Measurements from ENCODE around the gene THRAP3.

The THRAP3 gene

DNA sequence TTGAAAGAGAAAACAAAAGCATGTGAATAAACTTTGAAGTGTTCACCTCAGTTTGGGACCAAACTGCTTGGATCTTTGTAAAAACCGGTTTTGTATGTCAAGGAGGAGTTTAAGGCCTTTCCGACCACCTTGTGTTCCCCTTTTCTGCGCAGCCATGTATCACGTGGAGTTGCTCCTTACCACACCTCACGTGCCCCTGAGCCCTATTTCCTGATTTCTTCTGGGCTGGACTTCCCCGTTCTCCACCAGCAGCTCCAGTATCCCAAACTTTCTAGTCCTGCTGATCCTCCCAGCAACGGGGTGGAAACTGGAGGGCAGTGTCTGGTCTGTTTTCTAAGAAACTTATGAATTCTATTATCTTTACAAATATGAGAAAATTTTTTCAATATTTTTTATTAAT is 80.3 kb downstream of the THRAP3 start:
- no peak overlapping the region for H3K27ac ChIP-seq (ENCODE audit: low read length)
- H3K9me3 ChIP-seq (ENCODE audit: insufficient read depth, low read length, severe bottlenecking): no peaks in the 10 kb centered on the region
- peaks cover 45% of the 10 kb centered on the region for H3K36me3 ChIP-seq (ENCODE audit: insufficient read depth, low read length)
- H4K20me1 ChIP-seq (ENCODE audit: insufficient read depth, low read length): peaks cover 3% of the 10 kb centered on the region; the same call in 1 of the 2 replicates
- H2AFZ ChIP-seq (ENCODE audit: low read depth, low read length): no peak overlapping the region
- H3K4me2 ChIP-seq (ENCODE audit: insufficient read depth, low read length): no peak overlapping the region
- TF ChIP-seq, protein P1, sequence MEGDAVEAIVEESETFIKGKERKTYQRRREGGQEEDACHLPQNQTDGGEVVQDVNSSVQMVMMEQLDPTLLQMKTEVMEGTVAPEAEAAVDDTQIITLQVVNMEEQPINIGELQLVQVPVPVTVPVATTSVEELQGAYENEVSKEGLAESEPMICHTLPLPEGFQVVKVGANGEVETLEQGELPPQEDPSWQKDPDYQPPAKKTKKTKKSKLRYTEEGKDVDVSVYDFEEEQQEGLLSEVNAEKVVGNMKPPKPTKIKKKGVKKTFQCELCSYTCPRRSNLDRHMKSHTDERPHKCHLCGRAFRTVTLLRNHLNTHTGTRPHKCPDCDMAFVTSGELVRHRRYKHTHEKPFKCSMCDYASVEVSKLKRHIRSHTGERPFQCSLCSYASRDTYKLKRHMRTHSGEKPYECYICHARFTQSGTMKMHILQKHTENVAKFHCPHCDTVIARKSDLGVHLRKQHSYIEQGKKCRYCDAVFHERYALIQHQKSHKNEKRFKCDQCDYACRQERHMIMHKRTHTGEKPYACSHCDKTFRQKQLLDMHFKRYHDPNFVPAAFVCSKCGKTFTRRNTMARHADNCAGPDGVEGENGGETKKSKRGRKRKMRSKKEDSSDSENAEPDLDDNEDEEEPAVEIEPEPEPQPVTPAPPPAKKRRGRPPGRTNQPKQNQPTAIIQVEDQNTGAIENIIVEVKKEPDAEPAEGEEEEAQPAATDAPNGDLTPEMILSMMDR (IDR thresholded peaks at IDR 0.05; ENCODE audit: borderline replicate concordance, extremely low read depth, low read length, poor library complexity, severe bottlenecking): no peak
- TF ChIP-seq EZH2 (IDR thresholded peaks at IDR 0.05; ENCODE audit: borderline replicate concordance, low read depth, low read length, severe bottlenecking): no peak
- H3K27me3 ChIP-seq (ENCODE audit: insufficient read depth, low read length, poor library complexity): no peaks in the 10 kb centered on the region
- H3K4me3 ChIP-seq (ENCODE audit: low read depth in 1 of 2, low read length in 2 of 2): no peak overlapping the region
- peaks cover 23% of the 10 kb centered on the region for H3K4me1 ChIP-seq (ENCODE audit: insufficient read depth, low read length)
- ATAC-seq (ENCODE audit: insufficient read depth, low read depth) (no peak), DNase-seq (no peak)
- H3K9ac ChIP-seq (ENCODE audit: low read depth, low read length): no peak overlapping the region
- no peaks in the 10 kb centered on the region for H3K79me2 ChIP-seq (ENCODE audit: insufficient read depth, low read length)

DNA sequence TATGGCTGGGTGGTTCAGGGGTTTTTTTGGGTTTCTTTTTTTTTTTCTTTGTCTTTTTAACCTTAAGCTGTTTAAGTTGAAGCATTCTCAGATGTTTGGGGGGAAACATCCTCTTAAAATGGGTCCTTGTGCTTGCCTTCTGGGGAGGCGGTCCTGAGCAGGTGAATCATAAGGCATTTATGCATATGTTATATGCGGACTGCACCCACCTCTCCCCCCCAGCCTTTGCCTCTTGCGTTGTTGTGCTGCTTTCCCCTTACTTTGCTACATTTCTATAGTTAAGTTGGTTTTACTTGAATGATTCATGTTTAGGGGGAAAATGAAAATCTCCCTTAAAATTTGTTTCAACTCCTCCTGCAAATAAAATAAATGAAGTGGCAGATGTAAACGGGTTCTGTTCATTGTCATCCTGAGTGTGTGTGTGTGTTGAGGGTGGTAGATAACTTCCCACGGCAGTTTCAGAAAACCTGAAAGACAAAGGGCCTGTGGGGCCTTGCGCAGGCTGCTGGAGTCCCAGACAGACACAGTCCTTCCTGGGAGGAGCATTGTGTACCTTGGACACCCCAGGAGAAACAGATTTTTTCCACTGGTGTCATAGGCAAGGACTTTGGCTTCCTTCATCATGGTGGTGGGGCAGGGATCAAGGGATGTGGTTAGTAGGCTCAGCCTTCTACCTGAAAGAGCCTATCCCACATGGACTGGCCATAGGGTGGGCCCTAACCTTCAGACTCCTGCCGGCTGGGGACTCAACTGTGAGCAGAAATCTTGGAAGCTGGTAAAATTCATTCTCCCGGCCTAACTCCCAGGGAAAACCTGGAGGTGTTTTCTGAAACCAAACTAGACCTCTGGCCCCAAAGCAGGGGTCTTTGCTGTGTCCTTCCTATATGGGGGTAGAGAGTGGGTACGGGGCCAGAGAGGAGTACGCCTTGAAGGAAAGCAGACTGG is 81.0 kb downstream of the THRAP3 start:
- H3K9me3 ChIP-seq (ENCODE audit: insufficient read depth, low read length, severe bottlenecking): no peaks in the 10 kb centered on the region
- no peak overlapping the region for H3K4me3 ChIP-seq (ENCODE audit: low read depth in 1 of 2, low read length in 2 of 2)
- TF ChIP-seq EZH2 (IDR thresholded peaks at IDR 0.05; ENCODE audit: borderline replicate concordance, low read depth, low read length, severe bottlenecking): no peak
- TF ChIP-seq, protein P1 (IDR thresholded peaks at IDR 0.05; ENCODE audit: borderline replicate concordance, extremely low read depth, low read length, poor library complexity, severe bottlenecking): no peak
- DNase-seq: no peak
- peak overlapping the region; percentile 90; the same call in 1 of the 2 replicates for H3K4me2 ChIP-seq (ENCODE audit: insufficient read depth, low read length)
- no peaks in the 10 kb centered on the region for H3K79me2 ChIP-seq (ENCODE audit: insufficient read depth, low read length)
- no peak overlapping the region for H2AFZ ChIP-seq (ENCODE audit: low read depth, low read length)
- H3K36me3 ChIP-seq (ENCODE audit: insufficient read depth, low read length): peaks cover 38% of the 10 kb centered on the region
- no peak overlapping the region for H3K9ac ChIP-seq (ENCODE audit: low read depth, low read length)
- H3K27me3 ChIP-seq (ENCODE audit: insufficient read depth, low read length, poor library complexity): no peaks in the 10 kb centered on the region
- H3K4me1 ChIP-seq (ENCODE audit: insufficient read depth, low read length): peaks cover 23% of the 10 kb centered on the region
- peaks cover 3% of the 10 kb centered on the region; the same call in 1 of the 2 replicates for H4K20me1 ChIP-seq (ENCODE audit: insufficient read depth, low read length)
- no peak for ATAC-seq (ENCODE audit: insufficient read depth, low read depth)
- no peak overlapping the region for H3K27ac ChIP-seq (ENCODE audit: low read length)

DNA sequence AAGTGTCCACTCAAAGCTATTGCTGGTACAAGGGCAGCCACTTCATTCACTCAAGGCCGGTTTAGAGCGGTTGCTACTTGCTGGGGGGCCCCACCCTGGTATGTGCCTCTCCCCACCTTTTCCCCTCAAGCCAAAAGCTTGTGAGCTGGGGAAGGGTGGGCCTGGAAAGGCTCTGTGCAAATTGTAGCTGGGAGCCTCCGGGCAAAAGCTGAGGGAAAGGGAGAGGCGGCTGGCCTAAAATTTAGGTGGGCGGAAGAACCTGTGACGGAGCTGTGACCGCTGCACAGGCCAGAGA is 81.6 kb downstream of the THRAP3 start:
- TF ChIP-seq EZH2 (IDR thresholded peaks at IDR 0.05; ENCODE audit: borderline replicate concordance, low read depth, low read length, severe bottlenecking): no peak
- TF ChIP-seq, protein P1 (IDR thresholded peaks at IDR 0.05; ENCODE audit: borderline replicate concordance, extremely low read depth, low read length, poor library complexity, severe bottlenecking): no peak
- Histone ChIP-seq H3K4me1 (ENCODE audit: insufficient read depth, low read length) (peaks cover 23% of the 10 kb centered on the region), H3K27me3 (ENCODE audit: insufficient read depth, low read length, poor library complexity) (no peaks in the 10 kb centered on the region), H2AFZ (ENCODE audit: low read depth, low read length) (no peak overlapping the region), H3K27ac (ENCODE audit: low read length) (no peak overlapping the region), H3K9ac (ENCODE audit: low read depth, low read length) (peak overlapping the region; percentile 63; the same call in 1 of the 2 replicates), H3K9me3 (ENCODE audit: insufficient read depth, low read length, severe bottlenecking) (no peaks in the 10 kb centered on the region), H3K4me2 (ENCODE audit: insufficient read depth, low read length) (peak overlapping the region; percentile 90; the same call in 1 of the 2 replicates), H4K20me1 (ENCODE audit: insufficient read depth, low read length) (peaks cover 3% of the 10 kb centered on the region; the same call in 1 of the 2 replicates), H3K4me3 (ENCODE audit: low read depth in 1 of 2, low read length in 2 of 2) (peak overlapping the region in 1 of 2 experiments; percentile 66; a peak in 1 of 4 replicates), H3K79me2 (ENCODE audit: insufficient read depth, low read length) (no peaks in the 10 kb centered on the region), H3K36me3 (ENCODE audit: insufficient read depth, low read length) (peaks cover 32% of the 10 kb centered on the region)
- ATAC-seq (ENCODE audit: insufficient read depth, low read depth): no peak
- no peak for DNase-seq
